A673 (cell line): ENCODE data around the gene CHD9NB. TPM values are rescaled to one million over a fixed set of nuclear protein-coding genes. Genes with fewer than 3 reads are reported as not detected.
"Not testable (repeated sequence)": the region's sequence is repeated elsewhere in the genome, so short reads cannot be mapped to it uniquely, and the experiment has no call there.

Experiments
- BruUV-seq: library from RNA; stranded (reverse); fragments of 400-500 nt; replicated peaks from 2 replicates; lab custom pipeline; 2021; lab: Mats Ljungman, UMichigan
- CTCF ChIA-PET: fragments of 300-600 bp; sonication (Branson Sonifier 250); formaldehyde crosslinking; loops from one replicate; lab custom pipeline; 2022; ENCODE audit warnings: antibody characterized with exemption; lab: Charles Lee
- POLR2A ChIA-PET: fragments of 300-600 bp; sonication (Branson Sonifier 250); formaldehyde crosslinking; loops from one replicate; lab custom pipeline; 2022; ENCODE audit warnings: antibody characterized with exemption; ENCODE audit not compliant: low non-redundant PET; lab: Charles Lee
- DNase-seq: peaks from one replicate; pipeline ENCODE4 v3.0.0-alpha.2; 2015; ENCODE audit warnings: low spot score
- H3K27ac ChIP-seq: fragments of 200-600 bp; sonication (generic); 2 replicates; pipeline ENCODE4 v1.5.1; 2016; ENCODE audit warnings: mixed run types, low read depth, mild to moderate bottlenecking, mixed read lengths, antibody characterized with exemption, low read length; ENCODE audit not compliant: poor library complexity, severe bottlenecking
- H3K27me3 ChIP-seq: fragments of 200-600 bp; sonication (generic); replicated peaks from 2 replicates; pipeline ENCODE4 v1.6.1; 2017; ENCODE audit warnings: mixed run types, low read depth, mild to moderate bottlenecking, mixed read lengths, antibody characterized with exemption, low read length; ENCODE audit not compliant: insufficient read depth, poor library complexity
- H3K36me3 ChIP-seq: fragments of 200-600 bp; sonication (generic); 2 replicates; pipeline ENCODE4 v1.6.1; 2016; ENCODE audit warnings: mixed run types, mild to moderate bottlenecking, mixed read lengths, antibody characterized with exemption, low read length; ENCODE audit not compliant: insufficient read depth, poor library complexity, severe bottlenecking
- H3K4me1 ChIP-seq: fragments of 200-600 bp; sonication (generic); 2 replicates; pipeline ENCODE4 v1.6.1; 2017; ENCODE audit warnings: mixed run types, mild to moderate bottlenecking, mixed read lengths, antibody characterized with exemption, low read length; ENCODE audit not compliant: insufficient read depth, poor library complexity, severe bottlenecking
- H3K4me3 ChIP-seq: fragments of 200-600 bp; sonication (generic); 2 replicates; pipeline ENCODE4 v1.5.1; 2016; ENCODE audit warnings: low read depth, mixed run types, mild to moderate bottlenecking, mixed read lengths, low read length; ENCODE audit not compliant: poor library complexity, severe bottlenecking
- H3K9me3 ChIP-seq: fragments of 200-600 bp; sonication (generic); 2 replicates; pipeline ENCODE4 v1.6.1; 2016; ENCODE audit warnings: mixed run types, low read depth, mild to moderate bottlenecking, mixed read lengths, antibody characterized with exemption, low read length; ENCODE audit not compliant: poor library complexity, severe bottlenecking
- EZH2 ChIP-seq: fragments of 200-600 bp; sonication (generic); IDR thresholded peaks from 2 replicates; pipeline ENCODE4 v1.6.1; 2017; ENCODE audit warnings: borderline replicate concordance, low read depth, mild to moderate bottlenecking, mixed read lengths, antibody characterized with exemption, low read length; ENCODE audit not compliant: poor library complexity, severe bottlenecking
- intact Hi-C: fragments of 100-400 bp; cut with micrococcal nuclease; formaldehyde crosslinking; loops from one replicate; pipeline ENCODE4 v1.10.0; 2022; ENCODE audit not compliant: unreplicated experiment
- total RNA-seq: library from RNA; stranded (reverse); gene quantifications from 2 replicates; pipeline ENCODE4 v1.2.3, GENCODE V29; 2021
- TF ChIP-seq, protein P1 (sequence below): fragments of 300-800, 200-600 bp; sonication (generic); conservative IDR thresholded peaks from 2 replicates; pipeline ENCODE4 v1.5.1; 2017; ENCODE audit warnings: low read depth, mild to moderate bottlenecking, antibody characterized with exemption, low read length, moderate library complexity, mixed read lengths

Gene CHD9NB
- total RNA-seq, 1 experiment from 2014 or later: 3.8 TPM

DNA sequence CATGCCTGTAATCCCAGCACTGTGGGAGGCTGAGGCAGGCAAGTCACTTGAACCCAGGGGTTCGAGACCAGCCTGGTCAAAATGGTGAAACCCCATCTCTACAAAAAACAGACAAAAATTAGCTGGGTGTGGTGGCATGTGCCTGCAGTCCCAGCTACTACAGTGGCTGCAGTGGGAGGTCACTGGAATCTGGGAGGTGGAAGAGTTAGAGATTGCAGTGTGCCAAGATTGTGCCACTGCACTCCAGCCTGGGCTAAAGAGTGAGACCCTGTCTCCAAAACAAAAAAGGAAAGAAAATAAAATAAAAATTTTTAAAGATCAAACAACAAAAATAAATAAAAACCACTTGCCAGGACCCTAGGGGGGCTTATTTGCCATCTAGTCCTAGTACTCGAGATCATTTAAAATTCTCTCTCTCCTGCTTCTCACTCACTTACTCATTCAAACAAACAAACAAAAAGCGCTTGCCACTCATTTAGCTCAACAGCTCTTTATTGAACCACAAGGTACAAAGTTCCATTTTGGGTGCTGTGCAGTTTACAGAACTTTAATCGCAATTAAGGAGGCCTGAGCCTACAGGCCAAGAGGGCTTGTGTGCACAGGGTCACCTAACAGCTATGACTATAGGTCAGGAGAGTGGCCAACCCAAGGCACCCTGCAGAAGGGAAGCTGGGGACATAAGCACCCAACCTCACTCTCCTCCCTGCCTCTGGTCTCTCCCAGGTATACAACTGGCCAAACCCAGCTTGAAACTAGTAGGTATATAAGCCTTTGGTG is 4.4 kb downstream of the CHD9NB start:
- CTCF ChIA-PET: no interaction called here
- H3K27me3 ChIP-seq: no peaks in the 10 kb centered on the region
- no peaks in the 10 kb centered on the region for H3K36me3 ChIP-seq
- DNase-seq: no peak
- H3K27ac ChIP-seq: no peak overlapping the region
- POLR2A ChIA-PET: no interaction called here
- no TSS peak for BruUV-seq
- TF ChIP-seq, protein P1, sequence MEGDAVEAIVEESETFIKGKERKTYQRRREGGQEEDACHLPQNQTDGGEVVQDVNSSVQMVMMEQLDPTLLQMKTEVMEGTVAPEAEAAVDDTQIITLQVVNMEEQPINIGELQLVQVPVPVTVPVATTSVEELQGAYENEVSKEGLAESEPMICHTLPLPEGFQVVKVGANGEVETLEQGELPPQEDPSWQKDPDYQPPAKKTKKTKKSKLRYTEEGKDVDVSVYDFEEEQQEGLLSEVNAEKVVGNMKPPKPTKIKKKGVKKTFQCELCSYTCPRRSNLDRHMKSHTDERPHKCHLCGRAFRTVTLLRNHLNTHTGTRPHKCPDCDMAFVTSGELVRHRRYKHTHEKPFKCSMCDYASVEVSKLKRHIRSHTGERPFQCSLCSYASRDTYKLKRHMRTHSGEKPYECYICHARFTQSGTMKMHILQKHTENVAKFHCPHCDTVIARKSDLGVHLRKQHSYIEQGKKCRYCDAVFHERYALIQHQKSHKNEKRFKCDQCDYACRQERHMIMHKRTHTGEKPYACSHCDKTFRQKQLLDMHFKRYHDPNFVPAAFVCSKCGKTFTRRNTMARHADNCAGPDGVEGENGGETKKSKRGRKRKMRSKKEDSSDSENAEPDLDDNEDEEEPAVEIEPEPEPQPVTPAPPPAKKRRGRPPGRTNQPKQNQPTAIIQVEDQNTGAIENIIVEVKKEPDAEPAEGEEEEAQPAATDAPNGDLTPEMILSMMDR: no peak
- TF ChIP-seq EZH2: no peak
- no peaks in the 10 kb centered on the region for H3K9me3 ChIP-seq
- peaks cover 31% of the 10 kb centered on the region for H3K4me1 ChIP-seq
- intact Hi-C loops: no loop called here
- H3K4me3 ChIP-seq: no peak overlapping the region

DNA sequence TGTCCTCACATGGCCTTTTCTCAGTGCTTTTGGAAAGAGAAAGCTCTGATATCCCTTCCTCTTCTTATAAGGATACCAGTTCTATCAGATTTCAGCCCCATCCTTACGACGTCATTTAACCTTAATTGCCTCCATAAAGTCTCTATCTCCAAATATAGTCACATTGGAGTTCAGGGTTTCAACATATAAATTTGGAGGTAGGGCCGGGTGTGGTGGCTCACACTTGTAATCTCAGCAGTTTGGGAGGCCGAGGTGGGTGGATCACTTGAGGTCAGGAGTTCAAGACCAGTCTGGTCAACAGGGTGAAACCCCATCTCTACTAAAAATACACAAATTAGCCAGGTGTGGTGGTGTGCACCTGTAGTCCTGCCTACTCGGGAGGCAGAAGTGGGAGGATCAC is 5.2 kb downstream of the CHD9NB start:
- BruUV-seq, H3K9me3 ChIP-seq, H3K36me3 ChIP-seq, H3K4me3 ChIP-seq, DNase-seq, POLR2A ChIA-PET, intact Hi-C loops, CTCF ChIA-PET, H3K27ac ChIP-seq, H3K27me3 ChIP-seq: not testable (repeated sequence)
- peaks cover 35% of the 10 kb centered on the region for H3K4me1 ChIP-seq

GRCh38 chr16:53045341-53046220 is 7.1 kb downstream of the CHD9NB start:
- peak overlapping the region; percentile 50 for H3K27ac ChIP-seq
- no TSS peak for BruUV-seq
- CTCF ChIA-PET: no interaction called here

More at GRCh38 chr16:53045341-53046220, 7.1 kb downstream of the CHD9NB start:
- DNase-seq: no peak
- TF ChIP-seq, protein P1: no peak
- TF ChIP-seq EZH2: no peak
- POLR2A ChIA-PET: no interaction called here
- intact Hi-C loops: no loop called here
- no peaks in the 10 kb centered on the region for H3K9me3 ChIP-seq
- no peaks in the 10 kb centered on the region for H3K36me3 ChIP-seq
- no peaks in the 10 kb centered on the region for H3K27me3 ChIP-seq
- peaks cover 50% of the 10 kb centered on the region for H3K4me1 ChIP-seq
- H3K4me3 ChIP-seq: no peak overlapping the region
